Liver (tissue), 9 donors: ENCODE measurements around the gene NSF. TPM values are rescaled to one million over a fixed set of nuclear protein-coding genes. Genes with fewer than 3 reads are reported as not detected.

Experiments
- DNase-seq: peaks from one replicate; pipeline ENCODE4 v3.0.0-alpha.2; 2017; ENCODE audit warnings: low spot score
- H3K27ac ChIP-seq, 2 donors: one replicate each; pipeline ENCODE4 v1.7.0; 2013; ENCODE audit warnings: inconsistent platforms in 2 of 2, low read length in 2 of 2, control low read depth in 1 of 2, low read depth in 1 of 2, mild to moderate bottlenecking in 1 of 2
- H3K27me3 ChIP-seq, 4 donors: one replicate each; pipeline versions ENCODE4 v1.6.1 to v1.7.0; 2013; ENCODE audit warnings: low read length in 3 of 4, inconsistent platforms in 1 of 4, mild to moderate bottlenecking in 1 of 4, moderate library complexity in 1 of 4; ENCODE audit not compliant: control insufficient read depth in 4 of 4, insufficient read depth in 4 of 4
- H3K36me3 ChIP-seq, 4 donors: one replicate each; pipeline versions ENCODE4 v1.6.1 to v1.7.0; 2013; ENCODE audit warnings: low read length in 3 of 4, mild to moderate bottlenecking in 3 of 4, low read depth in 1 of 4, moderate library complexity in 1 of 4; ENCODE audit not compliant: control insufficient read depth in 4 of 4, insufficient read depth in 3 of 4
- H3K4me1 ChIP-seq, 4 donors: one replicate each; pipeline versions ENCODE4 v1.6.1 to v1.7.0; 2013; ENCODE audit warnings: low read length in 3 of 4, mild to moderate bottlenecking in 3 of 4, moderate library complexity in 1 of 4; ENCODE audit not compliant: control insufficient read depth in 4 of 4, insufficient read depth in 4 of 4
- H3K4me3 ChIP-seq, 3 donors: one replicate each; pipeline versions ENCODE4 v1.6.1 to v1.7.0; 2013; ENCODE audit warnings: low read length in 3 of 3, control low read depth in 1 of 3, low read depth in 1 of 3, mild to moderate bottlenecking in 1 of 3
- H3K9ac ChIP-seq, 2 donors: one replicate each; pipeline ENCODE4 v1.7.0; 2013; ENCODE audit warnings: low read length in 2 of 2, mild to moderate bottlenecking in 2 of 2, moderate library complexity in 2 of 2, control low read depth in 1 of 2, low read depth in 1 of 2
- H3K9me3 ChIP-seq, 4 donors: one replicate each; pipeline versions ENCODE4 v1.6.1 to v1.7.0; 2013; ENCODE audit warnings: low read length in 3 of 4; ENCODE audit not compliant: control insufficient read depth in 4 of 4
- ATF3 ChIP-seq: IDR thresholded peaks from 2 replicates; pipeline ENCODE4 v1.6.1; 2016; ENCODE audit warnings: antibody characterized with exemption
- CTCF ChIP-seq: fragments of 150-350 bp; IDR thresholded peaks from 2 replicates; pipeline ENCODE4 v1.5.1; 2017; ENCODE audit warnings: improper control_type of control experiment, low read depth, low read length; ENCODE audit not compliant: missing input control
- EGR1 ChIP-seq, 2 donors: IDR thresholded peaks; 2 replicates each; pipeline ENCODE4 v1.6.1; 2016 to 2018; ENCODE audit warnings: antibody characterized with exemption in 2 of 2, low read depth in 2 of 2
- FOXA1 ChIP-seq: IDR thresholded peaks from 2 replicates; pipeline ENCODE4 v1.6.1; 2016; ENCODE audit warnings: antibody characterized with exemption
- FOXA2 ChIP-seq: IDR thresholded peaks from 2 replicates; pipeline ENCODE4 v1.6.1; 2016; ENCODE audit warnings: antibody characterized with exemption
- GABPA ChIP-seq, 2 donors: IDR thresholded peaks in 1 of 2; conservative IDR thresholded peaks in 1 of 2; 2 replicates each; pipeline ENCODE4 v1.6.1; 2016; ENCODE audit warnings: antibody characterized with exemption in 2 of 2, mild to moderate bottlenecking in 1 of 2, moderate library complexity in 1 of 2
- HNF4A ChIP-seq, 2 donors: conservative IDR thresholded peaks; 2 replicates each; pipeline ENCODE4 v1.6.1; 2016; ENCODE audit warnings: antibody characterized with exemption in 2 of 2, mild to moderate bottlenecking in 2 of 2
- JUND ChIP-seq, 2 donors: IDR thresholded peaks; 2 replicates each; pipeline ENCODE4 v1.6.1; 2016; ENCODE audit warnings: antibody characterized with exemption in 2 of 2
- MAX ChIP-seq: IDR thresholded peaks from 2 replicates; pipeline ENCODE4 v1.6.1; 2016; ENCODE audit warnings: antibody characterized with exemption
- NR2F2 ChIP-seq: IDR thresholded peaks from 2 replicates; pipeline ENCODE4 v1.6.1; 2016; ENCODE audit warnings: antibody characterized with exemption
- REST ChIP-seq: IDR thresholded peaks from 2 replicates; pipeline ENCODE4 v1.6.1; 2016; ENCODE audit warnings: antibody characterized with exemption, mild to moderate bottlenecking
- RXRA ChIP-seq, 2 donors: IDR thresholded peaks; 2 replicates each; pipeline ENCODE4 v1.6.1; 2017 to 2018; ENCODE audit warnings: antibody characterized with exemption in 2 of 2, mild to moderate bottlenecking in 1 of 2
- SP1 ChIP-seq: IDR thresholded peaks from 2 replicates; pipeline ENCODE4 v1.6.1; 2018; ENCODE audit warnings: antibody characterized with exemption, mild to moderate bottlenecking
- TAF1 ChIP-seq: conservative IDR thresholded peaks from 2 replicates; pipeline ENCODE4 v1.6.1; 2016; ENCODE audit warnings: antibody characterized with exemption, mild to moderate bottlenecking
- YY1 ChIP-seq: IDR thresholded peaks from 2 replicates; pipeline ENCODE4 v1.6.1; 2016; ENCODE audit warnings: antibody characterized with exemption, mild to moderate bottlenecking
- ZBTB33 ChIP-seq: IDR thresholded peaks from 2 replicates; pipeline ENCODE4 v1.6.1; 2016; ENCODE audit warnings: antibody characterized with exemption
- WGBS: extraction: QIAGEN DNeasy Blood & Tissue Kit; methylation state at CpG from one replicate; pipeline ENCODE4 v1.1.7; 2013; 5-methylcytosine and 5-hydroxymethylcytosine counted together
- polyA plus RNA-seq, 2 donors: library from polyadenylated mRNA; stranded (reverse) in 1 of 2; unstranded in 1 of 2; fragments of 200-250 nt in 1 of 2; fragments of >200 nt in 1 of 2; fragmentation: Nextera tagmentation in 1 of 2; extraction: Ambion mirVana in 1 of 2; gene quantifications; one replicate each; pipeline versions ENCODE4 v1.2.1 to v1.2.3, GENCODE V29; 2013 to 2015
- total RNA-seq, 2 donors: library from RNA; depleted of rRNA; stranded (reverse); fragments of >200 nt; gene quantifications; one replicate each; pipeline ENCODE4 v1.2.3, GENCODE V29; 2014
- donor health status: healthy.
- donor health status: healthy.
- donor health status: healthy.
- donor health status: healthy.
- donor health status: healthy.

The NSF gene
- total and polyA plus RNA-seq, 4 donors: 7.5 to 24.0 (median 15.4) TPM

- TF ChIP-seq SP1: no peak
Measured at GRCh38 chr17:46744441-46744840, 154.0 kb downstream of the NSF start (continued).

- Histone ChIP-seq H3K9me3 (no peaks in the 10 kb centered on the region), H3K27me3 (no peaks in the 10 kb centered on the region), H3K4me3 (no peak overlapping the region), H3K4me1 (no peaks in the 10 kb centered on the region), H3K9ac (no peak overlapping the region), H3K27ac (no peak overlapping the region), H3K36me3 (peaks cover 0 to 3% (median under 1%) of the 10 kb centered on the region in 4 donors)
- 92% methylated on average over 3 of the region's 3 CpGs for WGBS
- TF ChIP-seq FOXA2 (no peak), REST (no peak), GABPA (IDR thresholded peaks at IDR 0.05 in 1 of 2, conservative IDR thresholded peaks at IDR 0.05 in 1 of 2) (no peak), ATF3 (no peak), ZBTB33 (no peak), SP1 (no peak), YY1 (no peak), FOXA1 (no peak), RXRA (IDR thresholded peaks at IDR 0.05) (no peak), CTCF (no peak), NR2F2 (no peak), MAX (no peak), TAF1 (no peak), EGR1 (IDR thresholded peaks at IDR 0.05; ENCODE audit: low read depth in 2 of 2) (no peak), JUND (IDR thresholded peaks at IDR 0.05) (no peak), HNF4A (conservative IDR thresholded peaks at IDR 0.05) (no peak)
- DNase-seq: no peak
Measured at GRCh38 chr17:46745376-46745775, 154.9 kb downstream of the NSF start.
